Duodenal mucosa (tissue), 2 donors: ENCODE data around the gene ALKBH5.

ENCODE experiments used
- H3K27ac ChIP-seq: one replicate; pipeline ENCODE4 v1.7.0; 2013; ENCODE audit warnings: low read depth, low read length
- H3K27me3 ChIP-seq, 2 donors: one replicate each; pipeline ENCODE4 v1.7.0; 2013; ENCODE audit warnings: low read length in 2 of 2, control low read depth in 1 of 2; ENCODE audit not compliant: insufficient read depth in 2 of 2, control insufficient read depth in 1 of 2
- H3K36me3 ChIP-seq, 2 donors: one replicate each; pipeline ENCODE4 v1.7.0; 2013; ENCODE audit warnings: low read length in 2 of 2, control low read depth in 1 of 2; ENCODE audit not compliant: insufficient read depth in 2 of 2, control insufficient read depth in 1 of 2
- H3K4me1 ChIP-seq, 2 donors: one replicate each; pipeline ENCODE4 v1.7.0; 2013; ENCODE audit warnings: low read length in 2 of 2, control low read depth in 1 of 2; ENCODE audit not compliant: insufficient read depth in 2 of 2, control insufficient read depth in 1 of 2
- H3K4me3 ChIP-seq, 2 donors: one replicate each; pipeline ENCODE4 v1.7.0; 2013; ENCODE audit warnings: low read length in 2 of 2, low read depth in 1 of 2
- H3K9ac ChIP-seq, 2 donors: one replicate each; pipeline ENCODE4 v1.7.0; 2013; ENCODE audit warnings: low read length in 2 of 2, low read depth in 1 of 2
- H3K9me3 ChIP-seq, 2 donors: one replicate each; pipeline ENCODE4 v1.7.0; 2013; ENCODE audit warnings: low read length in 2 of 2, control low read depth in 1 of 2; ENCODE audit not compliant: control insufficient read depth in 1 of 2

ALKBH5 gene

DNA sequence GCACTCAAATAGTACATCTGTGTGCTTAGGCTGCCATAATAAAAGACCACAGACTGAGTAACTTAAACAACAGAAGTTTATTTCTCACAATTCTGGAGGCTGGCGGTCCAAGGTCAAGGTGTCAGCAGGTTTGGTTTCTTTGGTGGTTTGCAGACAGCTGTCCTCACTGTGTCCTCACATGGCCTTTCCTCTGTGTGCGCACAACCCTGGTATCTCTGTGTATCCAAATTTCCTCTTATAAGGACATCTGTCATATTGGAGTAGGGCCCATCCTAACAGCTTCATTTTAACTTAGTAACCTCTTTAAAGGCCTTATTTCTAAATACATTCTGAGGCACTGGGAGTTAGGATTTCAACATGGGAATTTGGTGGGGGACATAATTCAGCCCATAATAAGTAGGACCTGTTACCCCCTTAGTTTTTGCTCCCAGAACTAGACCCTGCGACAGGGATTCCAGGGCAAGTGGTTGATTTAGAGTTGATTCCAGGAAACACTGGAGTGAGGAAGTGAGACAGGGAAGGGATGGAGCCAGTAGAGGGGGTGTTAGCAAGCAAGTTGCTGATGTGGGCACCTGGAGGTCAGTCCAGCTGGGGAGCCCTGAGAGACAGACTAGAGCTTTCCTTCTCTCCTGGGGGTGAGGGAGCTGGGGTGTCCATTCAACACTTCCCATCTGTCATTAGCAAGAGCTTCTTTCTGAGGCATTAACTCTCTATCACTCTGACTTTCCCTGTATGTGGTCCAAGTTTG is 10.9 kb upstream of the ALKBH5 start:
- Histone ChIP-seq H3K27ac (no peak overlapping the region), H3K4me1 (peaks cover 0 to 7% of the 10 kb centered on the region in 2 donors), H3K27me3 (no peaks in the 10 kb centered on the region), H3K9me3 (no peaks in the 10 kb centered on the region), H3K4me3 (no peak overlapping the region), H3K36me3 (no peaks in the 10 kb centered on the region), H3K9ac (no peak overlapping the region)

DNA sequence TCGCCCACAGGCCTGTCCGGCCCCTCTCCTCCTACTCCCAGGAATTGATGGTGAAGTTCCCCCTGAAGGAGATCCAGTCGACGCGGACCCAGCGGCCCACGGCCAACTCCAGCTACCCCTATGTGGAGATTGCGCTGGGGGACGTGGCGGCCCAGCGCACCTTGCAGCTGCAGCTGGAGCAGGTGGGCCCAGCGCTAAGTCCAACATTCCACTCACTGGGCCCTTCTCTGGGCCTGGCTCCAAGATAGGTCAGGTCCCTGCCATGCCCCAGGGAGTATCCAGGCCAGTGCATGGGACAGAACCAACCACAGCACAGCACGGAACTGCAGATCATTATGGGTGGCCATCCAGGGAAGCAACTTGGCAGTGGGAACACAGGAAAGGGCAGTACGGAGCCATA is 9.9 kb upstream of the ALKBH5 start:
- no peaks in the 10 kb centered on the region for H3K27me3 ChIP-seq
- no peaks in the 10 kb centered on the region for H3K9me3 ChIP-seq
- H3K36me3 ChIP-seq: no peaks in the 10 kb centered on the region
- H3K4me1 ChIP-seq: peaks cover 0 to 7% of the 10 kb centered on the region in 2 donors
- H3K9ac ChIP-seq: no peak overlapping the region
- no peak overlapping the region for H3K27ac ChIP-seq
- H3K4me3 ChIP-seq: no peak overlapping the region

DNA sequence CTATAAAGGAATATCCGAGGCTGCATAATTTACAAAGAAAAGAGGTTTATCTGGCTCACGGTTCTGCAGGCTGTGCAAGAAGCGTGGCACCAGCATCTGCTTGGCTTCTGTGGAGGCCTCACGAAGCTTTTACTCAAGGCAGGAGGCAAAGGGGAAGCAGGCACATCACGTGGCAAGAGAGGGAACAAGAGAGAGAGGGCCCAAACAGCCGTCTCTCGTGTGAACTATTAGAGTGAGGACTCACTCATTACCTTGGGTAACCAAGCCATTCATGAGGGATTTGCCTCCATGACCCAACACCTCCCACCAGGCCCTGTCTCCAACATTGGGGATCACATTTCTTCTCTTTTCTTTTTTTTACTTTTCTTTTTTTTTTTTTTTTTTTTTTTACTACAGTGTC is 7.5 kb upstream of the ALKBH5 start:
- no peaks in the 10 kb centered on the region for H3K9me3 ChIP-seq
- no peaks in the 10 kb centered on the region for H3K36me3 ChIP-seq
- no peak overlapping the region for H3K9ac ChIP-seq
- H3K4me1 ChIP-seq: peaks cover 0 to 7% of the 10 kb centered on the region in 2 donors
- H3K4me3 ChIP-seq: no peak overlapping the region
- H3K27me3 ChIP-seq: no peaks in the 10 kb centered on the region
- no peak overlapping the region for H3K27ac ChIP-seq

DNA sequence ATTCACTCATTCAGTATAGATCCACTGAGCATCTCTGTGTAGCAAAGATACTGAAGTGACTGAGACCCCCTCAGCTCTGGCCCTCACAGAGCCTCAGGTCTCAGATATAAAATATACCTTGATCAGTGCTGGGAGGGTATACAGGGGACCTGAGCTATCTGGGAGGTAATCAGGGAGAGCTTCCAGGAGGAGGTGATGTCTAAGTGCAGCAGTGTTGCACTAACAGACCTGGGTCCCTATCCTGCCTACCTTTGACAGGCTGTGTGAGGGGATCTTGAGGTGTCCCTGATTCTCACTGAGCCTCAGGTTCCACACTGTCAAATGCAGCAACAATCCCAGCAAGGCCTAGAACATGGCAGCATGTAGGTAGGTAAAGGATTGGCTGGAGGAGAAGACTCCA is 6.5 kb upstream of the ALKBH5 start:
- Histone ChIP-seq H3K4me3 (no peak overlapping the region), H3K4me1 (peaks cover 7 to 12% of the 10 kb centered on the region in 2 donors), H3K27ac (no peak overlapping the region), H3K36me3 (no peaks in the 10 kb centered on the region), H3K9me3 (no peaks in the 10 kb centered on the region), H3K9ac (no peak overlapping the region), H3K27me3 (no peaks in the 10 kb centered on the region)

DNA sequence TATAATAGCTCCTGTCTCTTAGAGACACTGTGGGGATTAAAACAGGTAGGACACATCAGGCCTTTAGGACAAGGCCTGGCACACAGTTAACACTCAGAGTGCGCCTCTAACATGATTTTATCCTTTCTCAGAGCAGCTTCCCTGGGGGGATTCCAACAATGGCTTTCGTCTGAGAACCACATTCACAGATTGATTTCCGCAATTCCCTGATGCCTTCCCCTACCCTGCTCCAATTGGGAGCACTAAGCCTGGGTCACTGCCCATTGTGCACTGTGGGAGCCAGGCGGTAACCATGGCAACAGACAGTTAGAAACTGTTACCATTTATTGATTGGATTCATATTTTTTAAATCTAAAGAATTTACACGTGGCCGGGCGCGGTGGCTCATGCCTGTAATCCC is 5.9 kb upstream of the ALKBH5 start:
- Histone ChIP-seq H3K36me3 (no peaks in the 10 kb centered on the region), H3K9me3 (no peaks in the 10 kb centered on the region), H3K9ac (no peak overlapping the region), H3K27ac (no peak overlapping the region), H3K4me1 (peaks cover 10 to 17% of the 10 kb centered on the region in 2 donors), H3K27me3 (no peaks in the 10 kb centered on the region), H3K4me3 (no peak overlapping the region)

DNA sequence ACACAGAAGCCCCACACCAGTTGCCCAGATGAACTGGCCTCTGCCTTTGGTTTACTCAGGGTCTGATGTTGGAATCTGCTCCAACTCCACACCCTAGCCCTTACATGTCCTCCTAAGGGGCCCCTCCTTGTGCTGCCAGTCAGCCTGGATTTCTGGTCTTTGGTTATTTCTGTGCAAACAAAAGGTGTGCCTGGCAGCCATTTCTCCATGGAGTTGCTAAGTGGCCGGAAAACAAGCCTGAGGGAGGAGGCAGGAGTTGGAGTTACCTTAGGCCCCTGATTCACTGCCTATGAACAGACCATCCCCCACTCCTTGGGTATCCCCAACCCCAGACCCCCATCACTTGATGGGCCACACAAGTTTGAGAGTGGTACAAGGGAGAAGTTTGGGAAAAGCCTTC is 4.4 kb upstream of the ALKBH5 start:
- no peak overlapping the region for H3K9ac ChIP-seq
- no peak overlapping the region for H3K4me3 ChIP-seq
- no peaks in the 10 kb centered on the region for H3K9me3 ChIP-seq
- H3K27me3 ChIP-seq: no peaks in the 10 kb centered on the region
- H3K4me1 ChIP-seq: peaks cover 10 to 15% of the 10 kb centered on the region in 2 donors
- no peak overlapping the region for H3K27ac ChIP-seq
- H3K36me3 ChIP-seq: no peaks in the 10 kb centered on the region

DNA sequence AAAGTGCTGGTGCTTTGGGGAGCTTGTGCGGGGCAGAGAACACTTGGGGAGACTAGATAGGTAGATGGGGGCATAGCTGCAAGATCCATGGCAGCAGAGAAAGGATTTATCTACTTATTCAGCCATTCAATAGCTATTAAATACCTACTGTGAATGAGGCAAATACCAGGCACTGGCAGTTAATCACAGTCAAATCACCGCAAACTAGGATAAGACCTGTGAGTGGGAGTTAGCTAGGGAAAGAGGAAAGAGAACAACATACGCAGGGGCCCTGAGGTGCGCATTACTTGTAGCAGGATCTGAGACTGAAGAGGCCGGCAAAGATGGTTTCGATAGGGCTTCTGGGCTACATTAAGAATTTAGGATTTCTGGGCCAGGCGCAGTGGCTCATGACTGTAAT is 3.8 kb upstream of the ALKBH5 start:
- Histone ChIP-seq H3K9me3 (no peaks in the 10 kb centered on the region), H3K27ac (no peak overlapping the region), H3K27me3 (no peaks in the 10 kb centered on the region), H3K9ac (no peak overlapping the region), H3K4me3 (no peak overlapping the region), H3K36me3 (no peaks in the 10 kb centered on the region), H3K4me1 (peaks cover 10 to 14% of the 10 kb centered on the region in 2 donors)

DNA sequence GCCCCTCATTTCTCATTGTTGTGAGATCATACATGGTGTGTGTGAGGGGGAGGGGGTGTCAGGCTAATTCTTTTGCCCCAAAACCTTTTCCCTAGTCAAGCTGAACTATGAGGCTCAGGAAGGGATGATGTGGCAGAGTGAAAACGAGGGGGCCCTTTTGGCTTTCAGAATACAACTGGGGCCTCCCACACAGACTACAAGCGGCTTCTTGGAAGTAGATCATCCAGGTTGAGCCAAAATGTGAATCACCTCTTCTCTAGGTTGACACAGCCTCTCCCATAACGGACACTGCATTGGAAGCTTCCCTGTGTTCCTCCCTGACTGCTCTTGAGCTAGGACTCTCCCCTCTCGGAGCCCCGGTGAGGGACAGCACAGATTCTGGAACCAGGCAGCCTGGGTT is 2.3 kb upstream of the ALKBH5 start:
- no peaks in the 10 kb centered on the region for H3K9me3 ChIP-seq
- no peak overlapping the region for H3K9ac ChIP-seq
- peaks cover 21 to 29% of the 10 kb centered on the region in 2 donors for H3K4me1 ChIP-seq
- no peaks in the 10 kb centered on the region for H3K36me3 ChIP-seq
- H3K27me3 ChIP-seq: no peaks in the 10 kb centered on the region
- no peak overlapping the region for H3K4me3 ChIP-seq
- no peak overlapping the region for H3K27ac ChIP-seq

DNA sequence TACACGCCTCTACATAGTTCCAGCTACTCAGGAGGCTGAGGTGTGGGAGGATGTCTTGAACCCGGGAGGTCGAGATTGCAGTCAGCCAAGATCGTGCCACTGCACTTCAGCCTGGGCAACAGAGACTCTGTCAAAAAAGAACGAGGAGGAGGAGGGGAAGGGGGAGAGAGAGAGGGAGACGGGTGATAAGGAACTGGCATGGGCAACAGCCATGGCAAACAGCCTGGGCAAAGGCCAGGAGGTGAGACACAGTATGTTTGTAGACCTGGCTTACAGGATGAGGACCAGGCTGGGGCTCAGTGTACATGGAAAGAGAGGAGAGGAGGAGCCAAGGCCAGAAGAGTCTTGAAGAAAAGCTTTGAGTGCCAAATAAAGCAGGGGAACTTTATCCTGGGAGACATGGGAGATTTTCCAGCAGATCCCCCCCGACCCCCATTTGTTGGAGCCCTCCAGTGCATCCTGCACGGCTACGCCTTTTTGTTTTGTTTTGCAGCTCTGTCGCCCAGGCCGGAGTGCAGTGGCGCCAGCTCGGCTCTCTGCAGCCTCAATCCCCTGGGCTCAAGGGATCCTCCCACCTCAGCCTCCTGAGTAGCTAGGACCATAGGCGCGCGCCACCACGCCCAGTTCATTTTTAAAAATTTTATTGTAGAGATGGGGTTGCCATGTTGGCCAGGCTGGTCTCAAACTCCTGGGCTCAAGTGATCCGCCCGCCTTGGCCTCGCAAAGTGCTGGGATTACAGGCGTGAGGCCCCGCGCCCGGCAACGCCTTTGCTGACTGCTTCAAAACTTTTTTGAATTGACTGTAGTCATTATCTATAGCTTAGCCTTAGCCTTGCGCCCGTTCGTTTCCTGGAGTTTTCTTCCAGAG is 1.3 kb upstream of the ALKBH5 start:
- H3K4me1 ChIP-seq: peaks cover 31 to 38% of the 10 kb centered on the region in 2 donors
- peak overlapping the region; percentile 78 to 96 for H3K4me3 ChIP-seq
- peak overlapping the region; percentile 81 to 90 for H3K9ac ChIP-seq
- peaks cover 0 to 4% of the 10 kb centered on the region in 2 donors for H3K36me3 ChIP-seq
- H3K9me3 ChIP-seq: no peaks in the 10 kb centered on the region
- peak overlapping the region; percentile 99 for H3K27ac ChIP-seq
- no peaks in the 10 kb centered on the region for H3K27me3 ChIP-seq

DNA sequence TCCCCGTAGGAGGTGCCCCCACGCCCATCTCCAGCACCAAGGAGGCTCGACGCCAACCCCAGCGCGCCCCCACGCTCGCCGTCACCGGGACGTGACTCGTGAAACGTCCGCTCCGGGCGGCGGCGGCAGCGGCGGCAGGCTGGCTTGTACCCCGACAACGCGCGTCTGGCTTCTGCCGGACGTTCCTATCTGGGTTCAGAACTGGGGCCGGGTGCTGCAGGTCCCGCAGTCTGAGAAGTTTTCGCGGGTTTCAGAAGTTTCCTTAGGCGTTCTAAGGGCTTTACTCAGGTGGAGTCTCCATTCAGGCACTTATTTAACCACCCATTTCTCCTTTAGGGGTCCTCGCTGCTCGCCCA is 672 bp upstream of the ALKBH5 start:
- peak overlapping the region; percentile 78 to 96 for H3K4me3 ChIP-seq
- H3K27me3 ChIP-seq: no peaks in the 10 kb centered on the region
- peaks cover 37 to 44% of the 10 kb centered on the region in 2 donors for H3K4me1 ChIP-seq
- H3K36me3 ChIP-seq: peaks cover 0 to 4% of the 10 kb centered on the region in 2 donors
- no peaks in the 10 kb centered on the region for H3K9me3 ChIP-seq
- peak overlapping the region; percentile 99 for H3K27ac ChIP-seq
- peak overlapping the region; percentile 81 to 90 for H3K9ac ChIP-seq
